Right renal pelvis (tissue), 4 donors: Measurements from ENCODE around the gene ATRNL1. TPM values are rescaled to one million over a fixed set of nuclear protein-coding genes. Genes with fewer than 3 reads are reported as not detected.
A peak's percentile ranks its signal among the peaks of the same experiment; 100 is the strongest.
"Not testable (repeated sequence)": the region's sequence is repeated elsewhere in the genome, so short reads cannot be mapped to it uniquely, and the experiment has no call there.

ENCODE experiments used
- DNase-seq, 4 donors: peaks; one replicate each; pipeline ENCODE4 v3.0.0-alpha.2; 2013; ENCODE audit warnings: low read depth in 4 of 4, low spot score in 3 of 4, missing footprints in 1 of 4
- polyA plus RNA-seq, 4 donors: library from polyadenylated mRNA; unstranded; fragments of 120-200 nt; gene quantifications; one replicate each; pipeline ENCODE4 v1.2.1, GENCODE V29; 2013; ENCODE audit not compliant: insufficient read length in 4 of 4

The ATRNL1 gene
- polyA plus RNA-seq, 4 donors = 21.9 to 31.7 (median 28.9) TPM

GRCh38 chr10:115209133-115209532, 116.0 kb downstream of the ATRNL1 start:
- peak in 1 of 4 donors; percentile 6 for DNase-seq

GRCh38 chr10:115214829-115215228, 121.7 kb downstream of the ATRNL1 start:
- DNase-seq = no peak

- no peak for DNase-seq
Observed at GRCh38 chr10:115219203-115219602, 126.0 kb downstream of the ATRNL1 start.

GRCh38 chr10:115222039-115222438, 128.9 kb downstream of the ATRNL1 start:
- no peak for DNase-seq

GRCh38 chr10:115239761-115240160, 146.6 kb downstream of the ATRNL1 start:
- no peak for DNase-seq

GRCh38 chr10:115250784-115251183, 157.6 kb downstream of the ATRNL1 start:
- DNase-seq = no peak

- DNase-seq = not testable (repeated sequence)
Observed at GRCh38 chr10:115253765-115254164, 160.6 kb downstream of the ATRNL1 start.

- no peak for DNase-seq
Observed at GRCh38 chr10:115272482-115272881, 179.3 kb downstream of the ATRNL1 start.

- DNase-seq = no peak
Observed at GRCh38 chr10:115278294-115278693, 185.1 kb downstream of the ATRNL1 start.

GRCh38 chr10:115295213-115295805, 202.1 kb downstream of the ATRNL1 start:
- DNase-seq = no peak

GRCh38 chr10:115300080-115300479, 206.9 kb downstream of the ATRNL1 start:
- no peak for DNase-seq

GRCh38 chr10:115319669-115320068, 226.5 kb downstream of the ATRNL1 start:
- DNase-seq = not testable (repeated sequence)

GRCh38 chr10:115321360-115321759, 228.2 kb downstream of the ATRNL1 start:
- no peak for DNase-seq

- no peak for DNase-seq
Observed at GRCh38 chr10:115328331-115328730, 235.2 kb downstream of the ATRNL1 start.

- DNase-seq = no peak
Observed at GRCh38 chr10:115335366-115335765, 242.2 kb downstream of the ATRNL1 start.

- peak; percentile 44 to 60 (median 54) for DNase-seq
Observed at GRCh38 chr10:115355162-115355760, 262.1 kb downstream of the ATRNL1 start.

- not testable (repeated sequence) for DNase-seq
Observed at GRCh38 chr10:115367920-115368319, 274.8 kb downstream of the ATRNL1 start.

- no peak for DNase-seq
Observed at GRCh38 chr10:115379064-115379463, 285.9 kb downstream of the ATRNL1 start.

- DNase-seq = no peak
Observed at GRCh38 chr10:115384665-115385064, 291.5 kb downstream of the ATRNL1 start.

- DNase-seq = no peak
Observed at GRCh38 chr10:115390607-115391006, 297.4 kb downstream of the ATRNL1 start.

GRCh38 chr10:115398026-115398425, 304.9 kb downstream of the ATRNL1 start:
- no peak for DNase-seq

- DNase-seq = no peak
Observed at GRCh38 chr10:115402699-115403098, 309.5 kb downstream of the ATRNL1 start.
